Islet precursor cell (in vitro differentiated cells): ENCODE measurements around the gene SURF2.
"Not testable (repeated sequence)": the region's sequence is repeated elsewhere in the genome, so short reads cannot be mapped to it uniquely, and the experiment has no call there.

Source experiments
- DNase-seq: peaks from one replicate; pipeline ENCODE4 v3.0.0-alpha.2; 2018

The SURF2 gene

DNA sequence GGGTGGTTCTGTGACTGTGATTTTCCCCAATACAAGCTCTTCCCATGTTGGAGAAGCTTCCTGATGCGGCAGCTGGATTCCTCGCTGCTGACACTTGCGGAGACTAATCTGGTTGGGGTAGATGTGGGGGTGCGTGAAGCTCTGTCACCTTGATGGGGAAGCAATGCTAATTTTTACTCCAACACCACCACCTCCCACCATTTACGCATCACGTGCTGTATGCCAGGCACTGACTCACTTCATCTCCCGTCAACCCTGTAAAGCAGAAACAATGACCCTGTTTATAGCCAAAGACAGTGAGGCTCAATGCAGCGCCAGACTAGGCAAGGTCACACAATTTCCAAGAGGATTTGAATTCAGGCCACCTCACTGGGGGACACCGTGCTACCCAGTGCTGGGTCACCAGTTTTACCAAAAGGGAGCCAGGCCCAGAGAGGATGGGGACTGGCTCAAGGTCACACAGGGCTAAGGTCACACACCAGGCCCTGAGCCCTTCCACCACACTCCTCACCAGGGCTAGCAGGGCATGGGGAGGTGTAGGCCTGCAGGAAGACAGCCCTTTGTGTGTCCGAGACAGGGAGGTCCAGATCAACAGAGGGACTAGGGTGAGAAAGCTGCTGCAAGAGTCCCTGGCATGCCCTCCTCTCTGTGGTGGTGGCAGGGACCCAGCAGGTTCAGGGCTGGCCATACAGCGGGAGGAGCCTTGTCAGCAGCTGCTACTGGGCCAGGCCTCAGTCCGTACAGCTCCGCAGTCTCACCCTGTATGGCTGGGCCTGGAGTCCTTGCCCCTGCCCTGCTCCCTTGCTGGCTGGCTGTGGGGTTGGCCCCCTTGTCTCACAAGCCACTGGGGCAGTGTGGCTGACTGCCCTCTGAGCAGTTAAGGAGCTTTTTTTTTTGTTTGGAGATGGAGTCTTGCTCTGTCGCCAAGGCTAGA lies 23.1 kb downstream of the SURF2 start:
- DNase-seq, result no peak

DNA sequence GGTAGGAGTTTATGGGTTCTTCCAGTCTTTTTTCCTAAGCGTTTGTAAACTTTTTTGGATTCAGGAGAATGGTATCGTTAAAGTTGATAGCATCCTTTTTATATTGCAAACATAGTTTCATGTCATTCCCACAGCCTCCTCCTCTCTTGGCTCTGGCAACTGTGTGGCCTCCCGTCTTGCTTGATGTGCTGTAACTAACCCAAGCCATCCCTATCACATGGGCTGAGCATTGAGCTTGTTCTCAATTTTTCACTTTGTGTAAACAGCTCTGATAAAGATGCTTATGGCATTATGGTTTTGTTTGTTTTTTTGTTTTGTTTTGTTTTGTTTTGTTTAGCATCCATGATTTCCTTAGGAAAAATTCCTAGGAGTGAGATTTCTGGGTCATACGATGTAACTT lies 24.4 kb downstream of the SURF2 start:
- DNase-seq, result no peak

DNA sequence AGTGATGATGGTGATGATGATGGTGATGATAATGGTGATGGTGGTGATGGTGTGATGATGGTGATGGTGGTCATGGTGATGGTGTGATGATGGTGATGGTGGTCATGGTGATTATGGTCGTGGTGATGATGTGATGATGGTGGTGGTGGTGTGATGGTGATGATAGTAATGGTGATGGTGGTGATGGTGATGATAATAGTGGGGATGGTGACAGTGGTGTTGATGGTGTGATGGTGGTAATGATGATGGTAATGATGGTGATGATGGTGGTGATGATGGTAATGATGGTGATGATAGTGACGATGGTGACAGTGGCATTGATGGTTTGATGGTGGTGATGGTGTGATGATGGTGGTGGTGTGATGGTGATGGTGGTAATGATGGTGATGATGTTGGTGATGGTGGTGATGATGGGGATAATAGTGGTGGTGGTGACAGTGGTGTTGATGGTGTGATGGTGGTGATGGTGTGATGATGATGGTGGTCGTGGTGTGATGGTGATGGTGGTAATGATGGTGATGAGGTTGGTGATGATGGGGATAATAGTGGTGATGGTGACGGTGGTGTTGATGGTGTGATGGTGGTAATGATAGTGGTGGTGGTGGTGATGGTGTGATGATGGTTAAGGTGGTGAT lies 26.3 kb downstream of the SURF2 start:
- no peak for DNase-seq

DNA sequence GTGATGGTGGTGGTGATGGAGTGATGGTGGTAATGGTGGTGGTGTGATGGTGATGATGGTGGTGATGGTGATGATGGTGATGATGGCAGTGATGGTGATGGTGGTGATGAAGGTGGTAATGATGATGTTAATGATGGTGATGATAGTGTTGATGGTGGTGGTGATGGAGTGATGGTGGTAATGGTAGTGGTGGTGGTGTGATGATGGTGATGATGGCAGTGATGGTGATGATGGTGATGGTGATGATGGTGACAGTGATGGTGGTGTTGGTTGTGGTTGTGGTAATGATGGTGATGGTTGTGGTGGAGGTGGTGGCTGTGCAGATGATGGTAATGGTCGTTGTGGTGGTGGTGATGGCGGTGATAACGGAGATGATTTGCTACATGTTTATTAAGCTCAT lies 27.1 kb downstream of the SURF2 start:
- DNase-seq, result no peak

DNA sequence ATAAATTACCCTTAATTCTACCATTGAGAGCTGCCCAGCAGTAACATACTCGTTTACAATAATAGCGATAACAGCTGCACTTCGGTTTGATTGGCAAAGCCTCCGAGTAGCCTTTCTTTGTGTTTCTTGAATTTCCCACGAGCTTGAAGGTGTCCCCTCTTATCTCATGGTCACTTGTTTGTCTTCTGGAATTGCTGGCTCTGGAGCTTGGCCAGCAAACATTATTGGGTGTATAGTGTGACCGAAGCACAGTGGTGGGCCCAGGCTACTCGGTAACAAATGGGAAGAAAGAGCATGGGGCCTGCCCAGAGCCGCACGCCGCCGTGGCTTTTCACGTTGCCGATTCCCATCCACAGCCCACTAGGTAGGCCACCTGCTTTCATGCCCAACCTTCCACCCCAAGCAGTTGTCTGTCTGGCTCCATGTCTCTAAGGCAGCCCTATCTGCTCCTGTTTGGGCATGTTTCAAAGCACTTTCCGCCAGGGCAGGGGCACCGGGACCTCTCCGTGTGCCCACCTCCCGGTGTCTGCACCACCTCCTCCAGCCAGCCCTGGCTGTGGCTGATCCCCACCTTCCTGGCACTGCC lies 28.5 kb downstream of the SURF2 start:
- DNase-seq, result no peak

DNA sequence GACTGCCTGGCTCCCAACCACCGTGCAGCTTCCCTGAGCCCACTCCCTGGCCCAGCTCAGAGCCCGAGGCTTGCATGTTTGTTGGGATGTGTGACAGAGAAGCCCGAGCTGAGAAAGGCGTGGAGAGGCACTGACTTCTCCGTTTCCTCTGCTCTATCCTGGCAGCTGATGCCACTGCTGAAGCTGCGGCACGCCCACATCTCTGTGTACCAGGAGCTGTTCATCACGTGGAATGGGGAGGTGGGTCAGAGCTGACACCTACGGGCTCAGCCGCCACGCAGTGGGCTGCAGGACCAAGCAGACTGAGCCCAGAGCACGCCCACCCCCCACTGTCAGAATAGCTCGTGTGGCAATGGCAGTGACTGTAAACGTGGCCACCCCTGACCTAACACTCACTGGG lies 29.1 kb downstream of the SURF2 start:
- no peak for DNase-seq

DNA sequence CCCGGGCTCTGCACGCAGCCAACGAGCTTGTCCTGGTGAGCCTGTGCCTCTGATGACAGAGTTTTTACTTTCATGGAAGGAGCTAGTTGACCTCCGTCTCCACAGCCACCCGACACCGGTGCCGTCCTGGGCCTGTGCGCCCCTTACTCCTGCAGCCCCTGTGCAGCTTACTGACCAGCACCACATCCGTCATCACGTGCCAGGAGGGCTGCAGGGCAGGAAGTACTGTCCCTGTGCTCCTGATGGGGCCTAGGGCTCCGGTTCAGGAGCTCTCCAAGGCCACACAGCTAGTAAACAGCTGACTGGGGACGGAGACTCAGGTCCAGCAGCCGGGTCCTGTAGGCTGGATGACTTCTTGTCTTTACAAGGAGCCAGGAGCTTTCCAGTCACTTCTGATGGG lies 30.0 kb downstream of the SURF2 start:
- DNase-seq, result no peak

DNA sequence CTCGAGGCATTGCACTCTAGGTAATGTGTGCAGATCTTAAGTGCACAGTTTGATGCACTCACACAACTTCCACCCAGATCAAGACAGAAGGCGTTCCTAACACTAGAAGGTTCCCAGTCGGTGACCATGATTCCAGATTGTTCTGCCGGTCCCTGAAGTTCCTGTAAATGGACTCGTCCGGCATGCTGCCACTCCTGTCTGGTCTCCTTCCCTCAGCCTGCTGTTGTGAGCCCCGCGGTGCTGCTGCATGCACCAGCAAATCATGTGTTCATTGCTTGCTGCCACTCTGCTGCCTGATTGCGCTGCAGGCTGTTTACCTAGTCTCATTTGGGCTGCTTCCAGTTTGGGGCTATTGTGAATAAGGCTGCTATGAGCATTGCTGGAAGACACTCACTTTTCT lies 31.3 kb downstream of the SURF2 start:
- no peak for DNase-seq

DNA sequence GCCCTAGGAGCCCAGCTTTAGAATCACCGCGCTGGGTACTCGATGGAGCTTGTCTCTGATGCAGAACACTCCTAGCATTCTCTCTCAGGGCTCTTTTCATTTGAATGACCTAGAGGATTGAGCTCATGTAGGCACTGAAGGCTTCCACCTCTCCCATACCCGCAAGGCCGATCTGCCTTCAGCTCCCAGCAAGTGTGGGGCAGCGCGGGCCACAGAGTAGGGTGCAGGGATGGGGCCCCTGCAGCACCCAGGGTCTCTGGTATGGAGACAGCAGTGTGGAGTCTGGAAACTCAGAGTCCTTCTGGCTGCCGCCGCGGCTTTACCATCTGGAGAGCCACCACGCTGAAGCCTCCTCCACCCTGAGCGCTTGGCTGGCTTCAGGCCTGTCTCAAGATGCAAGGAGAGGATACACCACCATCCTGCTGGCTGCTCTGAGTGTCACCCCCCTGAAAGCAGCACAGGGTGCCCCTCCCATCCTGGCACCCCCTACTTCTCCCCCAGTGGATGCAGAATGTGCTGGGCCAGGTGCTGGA lies 32.7 kb downstream of the SURF2 start:
- DNase-seq, result no peak

DNA sequence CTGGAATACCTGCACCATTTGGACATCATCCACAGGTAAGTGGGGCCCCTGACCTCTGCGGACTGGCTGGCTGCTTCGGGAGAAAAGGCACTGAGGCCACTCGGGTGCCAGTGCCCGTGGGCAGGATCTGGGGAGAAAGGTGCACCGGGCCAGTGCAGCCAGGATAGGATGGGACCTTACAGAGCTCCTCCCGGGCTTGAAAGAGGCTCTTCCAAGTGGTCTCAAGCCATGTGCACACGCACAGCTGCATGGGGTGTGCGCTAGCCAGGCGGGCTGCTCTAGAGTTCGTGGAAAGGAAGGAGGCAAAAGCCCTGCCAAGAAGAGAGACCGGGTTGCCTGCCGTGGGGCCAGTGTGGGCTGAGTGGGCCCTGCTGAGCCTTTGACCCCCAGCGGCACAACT lies 33.2 kb downstream of the SURF2 start:
- no peak for DNase-seq

DNA sequence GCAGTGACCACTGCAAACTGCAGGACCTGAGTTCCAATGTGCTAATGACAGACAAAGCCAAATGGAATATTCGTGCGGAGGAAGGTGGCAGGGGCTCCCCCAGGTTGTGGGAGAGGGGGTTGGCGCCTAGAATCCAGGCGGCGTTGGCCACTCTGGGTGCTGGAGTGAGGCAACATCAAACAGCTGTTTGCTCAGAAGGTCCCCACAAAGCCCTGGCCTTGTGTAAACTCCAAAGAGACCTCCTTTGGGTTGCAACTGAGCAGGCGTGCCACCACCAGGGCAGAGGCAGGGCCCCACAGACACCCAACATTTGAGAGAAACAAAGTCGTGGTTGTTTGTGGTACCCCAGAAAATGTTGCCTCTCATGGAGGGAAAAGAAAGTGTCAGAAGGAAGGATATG lies 34.4 kb downstream of the SURF2 start:
- DNase-seq, result no peak

DNA sequence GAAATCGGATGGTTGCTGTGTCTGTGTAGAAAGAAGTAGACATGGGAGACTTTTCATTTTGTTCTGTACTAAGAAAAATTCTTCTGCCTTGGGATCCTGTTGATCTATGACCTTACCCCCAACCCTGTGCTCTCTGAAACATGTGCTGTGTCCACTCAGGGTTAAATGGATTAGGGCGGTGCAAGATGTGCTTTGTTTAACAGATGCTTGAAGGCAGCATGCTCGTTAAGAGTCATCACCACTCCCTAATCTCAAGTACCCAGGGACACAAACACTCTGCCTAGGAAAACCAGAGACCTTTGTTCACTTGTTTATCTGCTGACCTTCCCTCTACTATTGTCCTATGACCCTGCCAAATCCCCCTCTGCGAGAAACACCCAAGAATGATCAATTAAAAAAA lies 35.1 kb downstream of the SURF2 start:
- not testable (repeated sequence) for DNase-seq

DNA sequence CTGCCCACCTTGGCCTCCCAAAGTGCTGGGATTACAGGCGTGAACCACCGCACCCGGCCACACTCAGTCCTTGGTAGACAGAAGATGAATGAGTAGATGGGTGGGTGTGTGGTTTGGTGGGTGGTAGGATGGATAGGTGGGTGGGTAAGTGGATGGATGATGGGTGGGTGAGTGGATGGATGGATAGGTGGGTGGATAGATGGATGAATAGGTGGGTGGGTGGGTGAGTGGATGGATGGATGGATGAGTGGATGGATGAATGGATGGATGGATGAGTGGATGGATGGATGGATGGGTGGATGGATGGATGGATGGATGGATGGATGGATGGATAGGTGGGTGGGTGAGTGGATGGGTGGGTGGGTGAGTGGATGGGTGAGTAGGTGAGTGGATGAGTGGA lies 36.0 kb downstream of the SURF2 start:
- not testable (repeated sequence) for DNase-seq

DNA sequence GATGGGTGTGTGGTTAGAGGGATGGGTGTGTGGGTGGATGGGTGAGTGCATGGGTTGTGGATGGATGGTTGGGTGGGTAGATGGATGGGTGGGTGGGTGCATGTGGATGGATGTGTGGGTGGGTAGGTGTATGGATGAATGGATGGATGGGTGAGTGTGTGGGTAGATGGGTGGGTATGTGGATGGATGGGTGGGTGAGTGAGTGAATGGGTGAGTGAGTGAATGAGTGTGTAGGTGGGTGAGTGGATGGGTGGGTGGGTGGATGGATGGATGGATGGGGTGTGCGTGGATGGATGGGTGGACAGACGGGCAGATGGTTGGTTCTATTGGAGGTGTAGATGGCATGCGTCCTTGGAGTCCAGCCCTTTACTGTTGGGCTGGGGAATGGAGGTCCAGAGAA lies 37.0 kb downstream of the SURF2 start:
- no peak for DNase-seq

DNA sequence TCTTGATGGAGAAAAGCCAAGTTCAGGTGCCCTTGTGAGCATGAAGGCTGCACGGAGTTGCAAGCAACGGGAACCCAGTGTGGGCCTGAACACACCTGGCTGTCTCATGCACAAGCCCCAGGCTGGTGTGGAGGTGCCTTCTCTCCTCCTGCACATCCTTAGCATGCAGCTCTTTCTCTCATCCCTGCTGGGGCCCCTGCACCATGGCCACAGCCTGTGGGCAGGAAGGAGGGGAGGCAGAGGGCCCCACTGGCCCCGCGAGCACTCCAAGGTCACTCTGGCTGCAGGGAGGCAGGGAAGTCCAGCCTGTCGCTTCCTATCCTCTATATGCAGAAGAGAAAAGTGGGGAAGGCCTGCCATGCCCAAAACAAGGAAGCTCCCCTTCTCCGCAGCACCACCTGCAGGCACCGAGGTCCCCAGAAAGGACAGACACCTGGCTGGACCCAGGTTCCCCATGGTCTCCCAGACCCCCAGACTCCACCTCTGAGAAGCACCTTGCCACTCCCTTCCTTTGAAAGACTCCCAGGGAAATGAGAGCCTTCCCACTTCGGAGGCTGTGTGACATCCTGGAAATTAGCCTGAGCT lies 38.4 kb downstream of the SURF2 start:
- DNase-seq, result no peak

DNA sequence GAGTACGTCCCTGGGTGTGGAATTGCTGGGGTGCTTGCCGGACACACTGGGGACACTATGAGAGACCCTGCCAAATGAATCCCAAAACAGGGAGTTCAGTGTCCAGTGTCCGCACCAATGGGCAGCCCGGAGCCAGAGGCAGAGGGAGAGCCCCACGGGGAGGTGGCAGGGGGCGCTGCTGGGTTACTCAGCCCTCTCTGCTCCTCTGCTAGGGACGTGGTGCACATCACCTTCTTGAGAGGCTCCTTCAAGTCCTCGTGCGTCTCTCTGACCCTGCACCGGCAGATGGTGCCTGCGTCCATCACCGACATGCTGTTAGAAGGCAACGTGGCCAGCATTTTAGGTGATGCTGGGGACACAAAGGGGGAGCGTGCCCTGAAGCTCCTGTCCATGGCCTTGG lies 40.6 kb downstream of the SURF2 start:
- DNase-seq, result peak; percentile 83

DNA sequence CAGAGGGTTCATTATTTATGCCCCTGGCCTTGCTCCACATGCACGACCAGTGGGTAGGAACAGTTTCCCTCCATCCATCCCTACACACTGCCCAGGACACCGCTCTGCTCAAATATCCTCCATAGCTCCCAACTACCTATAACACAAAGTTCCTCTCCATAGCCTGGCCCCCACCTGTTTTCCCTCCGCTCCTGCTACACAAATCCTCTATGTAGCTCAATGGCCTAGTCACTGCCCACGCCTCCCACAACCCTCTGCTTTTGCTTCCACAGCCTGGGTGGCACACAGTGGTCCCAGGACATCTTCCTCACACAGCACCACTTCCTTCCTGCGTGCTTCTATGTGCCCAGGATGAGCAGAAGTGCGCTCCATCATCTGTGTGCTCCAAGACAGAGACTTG lies 41.0 kb downstream of the SURF2 start:
- no peak for DNase-seq

DNA sequence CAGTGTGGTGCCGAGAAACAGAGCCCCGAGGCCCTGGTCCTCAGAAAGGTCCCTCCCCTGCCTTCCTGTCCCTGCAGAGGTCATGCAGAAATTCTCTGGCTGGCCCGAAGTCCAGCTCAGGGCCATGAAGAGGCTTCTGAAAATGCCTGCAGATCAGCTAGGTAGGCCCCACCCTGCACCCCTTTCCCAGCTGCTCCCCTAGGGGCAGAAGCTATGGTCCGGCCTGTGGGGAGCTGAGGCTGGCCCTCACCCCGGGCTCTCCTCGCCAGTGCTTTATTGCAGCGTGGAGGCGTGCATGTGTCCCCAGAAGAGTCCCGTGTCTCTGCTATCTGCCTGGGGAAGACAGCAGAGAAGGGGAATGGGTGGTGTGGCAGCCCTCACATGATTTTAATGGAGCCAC lies 41.5 kb downstream of the SURF2 start:
- no peak for DNase-seq

DNA sequence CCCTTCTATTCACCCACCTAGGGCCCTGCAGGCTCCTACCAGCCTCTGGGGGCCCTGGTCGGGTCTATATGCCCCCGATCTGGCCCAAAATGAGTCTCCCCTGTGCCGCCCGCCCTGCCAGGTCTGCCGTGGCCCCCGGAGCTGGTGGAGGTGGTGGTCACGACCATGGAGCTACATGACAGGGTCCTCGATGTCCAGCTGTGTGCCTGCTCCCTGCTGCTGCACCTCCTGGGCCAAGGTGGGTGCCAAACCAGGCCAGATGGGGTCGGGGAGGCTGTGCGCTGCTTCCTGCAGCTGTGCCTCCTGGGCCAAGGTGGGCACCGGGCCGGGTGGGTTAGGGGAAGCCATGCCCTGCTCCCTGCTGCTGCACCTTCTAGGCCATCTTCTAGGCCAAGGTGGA lies 43.9 kb downstream of the SURF2 start:
- no peak for DNase-seq

DNA sequence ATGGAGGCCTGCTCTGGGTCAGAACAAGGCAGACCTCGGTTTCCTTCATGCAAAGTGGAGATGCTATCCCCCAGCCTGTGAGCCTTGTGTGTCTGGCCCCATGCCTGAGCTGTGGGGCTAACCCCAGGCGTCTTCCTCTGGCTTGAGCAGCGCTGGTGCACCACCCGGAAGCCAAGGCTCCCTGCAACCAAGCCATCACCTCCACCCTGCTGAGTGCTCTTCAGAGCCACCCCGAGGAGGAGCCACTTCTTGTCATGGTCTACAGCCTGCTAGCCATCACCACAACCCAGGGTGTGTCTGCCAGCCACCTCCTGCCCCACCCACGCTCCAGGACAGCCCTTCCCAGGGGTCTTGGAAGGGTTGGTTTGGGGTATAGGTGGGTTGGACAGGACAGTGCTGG lies 45.2 kb downstream of the SURF2 start:
- no peak for DNase-seq

DNA sequence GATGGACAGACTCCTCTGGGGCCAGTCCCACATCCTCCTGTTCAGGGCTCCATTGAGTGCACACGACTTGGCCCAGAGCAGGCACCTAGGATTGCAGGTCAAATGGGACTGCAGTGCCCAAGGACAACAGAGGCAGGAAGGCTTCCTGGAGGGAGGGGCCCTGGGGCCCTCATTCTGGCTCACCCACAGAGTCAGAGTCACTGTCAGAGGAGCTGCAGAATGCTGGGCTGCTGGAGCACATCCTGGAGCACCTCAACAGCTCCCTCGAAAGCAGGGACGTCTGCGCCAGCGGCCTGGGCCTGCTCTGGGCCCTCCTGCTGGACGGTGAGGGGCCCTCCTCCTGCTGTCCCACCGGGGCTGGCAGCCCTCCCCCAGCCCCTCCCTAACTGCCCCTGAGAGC lies 46.3 kb downstream of the SURF2 start:
- DNase-seq, result no peak

DNA sequence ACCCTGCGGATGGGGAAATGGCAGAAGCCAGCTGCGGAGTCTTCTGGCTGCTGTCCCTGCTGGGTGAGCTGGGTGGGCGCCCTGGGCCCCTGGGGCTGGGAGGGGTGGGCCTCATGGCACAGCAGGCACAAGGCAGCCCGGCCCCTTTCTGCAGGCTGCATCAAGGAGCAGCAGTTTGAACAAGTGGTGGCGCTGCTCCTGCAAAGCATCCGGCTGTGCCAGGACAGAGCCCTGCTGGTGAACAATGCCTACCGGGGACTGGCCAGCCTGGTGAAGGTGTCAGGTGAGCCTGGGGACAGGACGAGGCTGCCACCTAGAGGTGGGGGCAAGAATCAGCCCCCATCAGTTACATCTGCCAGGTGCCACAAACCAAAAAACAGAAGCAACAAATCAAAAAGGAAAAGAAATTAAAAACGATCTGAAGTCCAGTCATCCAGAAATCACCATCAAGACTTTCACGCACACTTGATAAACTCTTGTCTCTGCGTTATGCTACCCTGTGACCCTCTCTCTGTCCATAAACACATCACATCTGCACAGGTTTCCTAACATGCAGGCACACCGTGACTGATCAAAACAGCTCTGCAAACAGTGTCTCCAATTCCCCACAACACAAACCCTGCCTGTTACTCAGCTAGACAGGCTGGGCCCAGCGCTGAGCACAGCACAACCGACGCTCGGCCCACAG lies 47.6 kb downstream of the SURF2 start:
- DNase-seq, result no peak

DNA sequence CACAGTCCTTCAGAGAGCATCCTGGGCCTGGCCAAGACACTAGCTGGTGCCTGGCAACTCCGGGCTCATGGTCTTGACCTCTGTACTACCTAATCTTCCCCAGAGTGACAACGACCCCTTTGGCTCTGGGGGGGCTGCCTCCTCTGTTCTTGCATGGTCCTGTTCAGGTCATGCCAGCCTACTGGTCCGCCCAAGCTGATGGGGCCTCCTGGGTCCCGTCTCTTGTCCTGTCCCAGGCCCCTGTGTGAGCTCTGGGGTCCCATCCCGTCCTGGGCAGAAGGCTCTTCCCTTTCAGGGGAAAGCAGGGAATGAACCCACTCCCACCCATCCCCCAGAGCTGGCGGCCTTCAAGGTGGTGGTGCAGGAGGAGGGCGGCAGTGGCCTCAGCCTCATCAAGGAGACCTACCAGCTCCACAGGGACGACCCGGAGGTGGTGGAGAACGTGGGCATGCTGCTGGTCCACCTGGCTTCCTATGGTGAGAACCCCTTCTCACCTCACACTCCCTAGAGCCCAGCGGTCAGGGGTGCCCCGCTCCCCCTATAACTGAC lies 48.2 kb downstream of the SURF2 start:
- DNase-seq, result no peak
